ENCODE data around the gene DOCK11. TPM values are rescaled to one million over a fixed set of nuclear protein-coding genes. Genes with fewer than 3 reads are reported as not detected.

The DOCK11 gene
- total and polyA plus RNA-seq, 2 of the 4 experiments (the other 2 are of a cell fraction) = 3.9 to 13.1 TPM

DNA sequence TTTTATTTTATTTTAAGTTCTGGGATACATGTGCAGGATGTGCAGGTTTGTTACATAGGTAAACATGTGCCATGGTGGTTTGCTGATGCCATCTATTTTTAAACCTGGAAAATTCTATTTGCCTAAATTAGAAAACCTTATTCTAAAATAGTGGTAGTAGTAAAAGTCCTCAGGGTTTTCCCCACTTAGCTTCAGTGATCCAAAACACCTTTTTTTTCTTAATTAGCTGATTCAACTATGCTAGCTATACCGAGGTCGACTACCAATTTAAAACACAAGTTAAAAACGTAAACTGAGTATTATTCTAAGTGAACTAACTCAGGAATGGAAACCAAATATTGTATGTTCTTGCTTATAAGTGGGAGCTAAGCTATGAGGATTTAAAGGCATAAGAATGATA lies 161.8 kb downstream of the DOCK11 start:
- H3K56ac ChIP-seq (ENCODE audit: extremely low read depth, insufficient read depth, low read length) = no peak overlapping the region
- dilution Hi-C loops (cut with HindIII; ENCODE audit: low sequenced_read_pairs, unreplicated experiment) (no loop called here), in situ Hi-C loops (cut with MboI; ENCODE audit: low sequenced_read_pairs) (no loop called here), intact Hi-C loops (cut with micrococcal nuclease) (no loop called here)
- H2AFZ ChIP-seq (replicated peaks; ENCODE audit: low read length, poor library complexity) = no peak overlapping the region
- H4K5ac ChIP-seq (ENCODE audit: low read depth, low read length) = no peak overlapping the region
- H2BK20ac ChIP-seq (ENCODE audit: low read depth, low read length) = no peak overlapping the region
- H2AK9ac ChIP-seq (replicated peaks; ENCODE audit: low read depth, low read length, poor library complexity) = no peak overlapping the region
- no peak overlapping the region for H3K4ac ChIP-seq (ENCODE audit: low read depth, low read length)
- H3K4me1 ChIP-seq (ENCODE audit: control insufficient read depth, insufficient read depth, low read length) = no peaks in the 10 kb centered on the region
- no peak for DNase-seq
- BruUV-seq (replicated peaks) = no TSS peak
- ChIA-PET CTCF (no interaction called here), POLR2A (ENCODE audit: unreplicated experiment) (no interaction called here)
- no peak overlapping the region for H3K4me3 ChIP-seq (ENCODE audit: insufficient read depth, low read depth, low read length)
- H3K36me3 ChIP-seq (ENCODE audit: control insufficient read depth, insufficient read depth, low read length) = no peaks in the 10 kb centered on the region
- no peak overlapping the region for H4K91ac ChIP-seq (ENCODE audit: insufficient read depth, low read depth, low read length)
- TF ChIP-seq BHLHE40 (IDR thresholded peaks at IDR 0.05; ENCODE audit: low read depth, low read length) (no peak), POLR2A (IDR thresholded peaks at IDR 0.05; ENCODE audit: low read depth, low read length) (no peak), FOS (IDR thresholded peaks at IDR 0.05; ENCODE audit: low read depth, low read length) (no peak), SMC3 (IDR thresholded peaks at IDR 0.05; ENCODE audit: low read depth, low read length) (no peak), MXI1 (IDR thresholded peaks at IDR 0.05; ENCODE audit: borderline replicate concordance, low read depth, low read length) (no peak), MAFK (IDR thresholded peaks at IDR 0.05; ENCODE audit: low read depth, low read length) (no peak), CEBPB (IDR thresholded peaks at IDR 0.05; ENCODE audit: low read depth, low read length) (no peak), MAZ (IDR thresholded peaks at IDR 0.05; ENCODE audit: borderline replicate concordance, low read depth, low read length) (no peak), NFE2L2 (IDR thresholded peaks at IDR 0.05; ENCODE audit: low read depth, low read length) (no peak), CHD1 (IDR thresholded peaks at IDR 0.05; ENCODE audit: low read depth, low read length) (no peak), RAD21 (IDR thresholded peaks at IDR 0.05; ENCODE audit: low read length) (no peak), RFX5 (IDR thresholded peaks at IDR 0.05; ENCODE audit: low read depth, low read length) (no peak), RCOR1 (IDR thresholded peaks at IDR 0.05; ENCODE audit: insufficient replicate concordance, low read length) (no peak)
- TF ChIP-seq, protein P1, sequence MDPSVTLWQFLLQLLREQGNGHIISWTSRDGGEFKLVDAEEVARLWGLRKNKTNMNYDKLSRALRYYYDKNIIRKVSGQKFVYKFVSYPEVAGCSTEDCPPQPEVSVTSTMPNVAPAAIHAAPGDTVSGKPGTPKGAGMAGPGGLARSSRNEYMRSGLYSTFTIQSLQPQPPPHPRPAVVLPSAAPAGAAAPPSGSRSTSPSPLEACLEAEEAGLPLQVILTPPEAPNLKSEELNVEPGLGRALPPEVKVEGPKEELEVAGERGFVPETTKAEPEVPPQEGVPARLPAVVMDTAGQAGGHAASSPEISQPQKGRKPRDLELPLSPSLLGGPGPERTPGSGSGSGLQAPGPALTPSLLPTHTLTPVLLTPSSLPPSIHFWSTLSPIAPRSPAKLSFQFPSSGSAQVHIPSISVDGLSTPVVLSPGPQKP (IDR thresholded peaks at IDR 0.05; ENCODE audit: borderline replicate concordance, low read depth, low read length) = no peak
- TF ChIP-seq, protein P2, sequence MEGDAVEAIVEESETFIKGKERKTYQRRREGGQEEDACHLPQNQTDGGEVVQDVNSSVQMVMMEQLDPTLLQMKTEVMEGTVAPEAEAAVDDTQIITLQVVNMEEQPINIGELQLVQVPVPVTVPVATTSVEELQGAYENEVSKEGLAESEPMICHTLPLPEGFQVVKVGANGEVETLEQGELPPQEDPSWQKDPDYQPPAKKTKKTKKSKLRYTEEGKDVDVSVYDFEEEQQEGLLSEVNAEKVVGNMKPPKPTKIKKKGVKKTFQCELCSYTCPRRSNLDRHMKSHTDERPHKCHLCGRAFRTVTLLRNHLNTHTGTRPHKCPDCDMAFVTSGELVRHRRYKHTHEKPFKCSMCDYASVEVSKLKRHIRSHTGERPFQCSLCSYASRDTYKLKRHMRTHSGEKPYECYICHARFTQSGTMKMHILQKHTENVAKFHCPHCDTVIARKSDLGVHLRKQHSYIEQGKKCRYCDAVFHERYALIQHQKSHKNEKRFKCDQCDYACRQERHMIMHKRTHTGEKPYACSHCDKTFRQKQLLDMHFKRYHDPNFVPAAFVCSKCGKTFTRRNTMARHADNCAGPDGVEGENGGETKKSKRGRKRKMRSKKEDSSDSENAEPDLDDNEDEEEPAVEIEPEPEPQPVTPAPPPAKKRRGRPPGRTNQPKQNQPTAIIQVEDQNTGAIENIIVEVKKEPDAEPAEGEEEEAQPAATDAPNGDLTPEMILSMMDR (conservative IDR thresholded peaks at IDR 0.05; ENCODE audit: low read depth, low read length) = no peak
- TF ChIP-seq, protein P3, sequence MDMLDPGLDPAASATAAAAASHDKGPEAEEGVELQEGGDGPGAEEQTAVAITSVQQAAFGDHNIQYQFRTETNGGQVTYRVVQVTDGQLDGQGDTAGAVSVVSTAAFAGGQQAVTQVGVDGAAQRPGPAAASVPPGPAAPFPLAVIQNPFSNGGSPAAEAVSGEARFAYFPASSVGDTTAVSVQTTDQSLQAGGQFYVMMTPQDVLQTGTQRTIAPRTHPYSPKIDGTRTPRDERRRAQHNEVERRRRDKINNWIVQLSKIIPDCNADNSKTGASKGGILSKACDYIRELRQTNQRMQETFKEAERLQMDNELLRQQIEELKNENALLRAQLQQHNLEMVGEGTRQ (IDR thresholded peaks at IDR 0.05; ENCODE audit: low read depth, low read length) = no peak
- no peak overlapping the region for H2BK5ac ChIP-seq (ENCODE audit: low read depth, low read length, poor library complexity, severe bottlenecking)
- no peak overlapping the region for H3K18ac ChIP-seq (ENCODE audit: low read depth, low read length)
- H3K79me1 ChIP-seq (ENCODE audit: low read depth in 1 of 2, low read length in 2 of 2) = no peaks in the 10 kb centered on the region
- no peak overlapping the region for H2BK120ac ChIP-seq (ENCODE audit: low read depth, low read length)
- no peaks in the 10 kb centered on the region for H3K9me3 ChIP-seq (ENCODE audit: control insufficient read depth, insufficient read depth, low read length)
- H4K20me1 ChIP-seq (ENCODE audit: insufficient read depth, low read length) = no peaks in the 10 kb centered on the region
- no peak overlapping the region for H4K8ac ChIP-seq (ENCODE audit: low read depth in 2 of 2, low read length in 2 of 2)
- no peaks in the 10 kb centered on the region for H3K27me3 ChIP-seq (ENCODE audit: control insufficient read depth, insufficient read depth, low read length)
- H3K4me2 ChIP-seq (ENCODE audit: low read depth, low read length) = no peak overlapping the region
- H3K27ac ChIP-seq (ENCODE audit: insufficient read depth, low read length) = no peak overlapping the region
- H3K23ac ChIP-seq (ENCODE audit: low read depth, low read length) = no peak overlapping the region
- no peak for ATAC-seq (ENCODE audit: low read depth)
- no peaks in the 10 kb centered on the region for H3K9me1 ChIP-seq (ENCODE audit: insufficient read depth, low read length)
- H3K14ac ChIP-seq (replicated peaks; ENCODE audit: low read depth, low read length) = no peak overlapping the region
- no peak overlapping the region for H3K9ac ChIP-seq (ENCODE audit: low read depth, low read length)
- no CpG with 5 or more reads among the region's 3 CpGs for WGBS, 2 experiments (ENCODE audit: extremely low coverage in 2 of 2, insufficient read length in 1 of 2)
- no peak overlapping the region for H2AK5ac ChIP-seq (ENCODE audit: low read depth, low read length)
- no peak overlapping the region for H2BK15ac ChIP-seq (ENCODE audit: low read depth, low read length)
